ENCODE results near the gene ARHGAP15.

Gene ARHGAP15

DNA sequence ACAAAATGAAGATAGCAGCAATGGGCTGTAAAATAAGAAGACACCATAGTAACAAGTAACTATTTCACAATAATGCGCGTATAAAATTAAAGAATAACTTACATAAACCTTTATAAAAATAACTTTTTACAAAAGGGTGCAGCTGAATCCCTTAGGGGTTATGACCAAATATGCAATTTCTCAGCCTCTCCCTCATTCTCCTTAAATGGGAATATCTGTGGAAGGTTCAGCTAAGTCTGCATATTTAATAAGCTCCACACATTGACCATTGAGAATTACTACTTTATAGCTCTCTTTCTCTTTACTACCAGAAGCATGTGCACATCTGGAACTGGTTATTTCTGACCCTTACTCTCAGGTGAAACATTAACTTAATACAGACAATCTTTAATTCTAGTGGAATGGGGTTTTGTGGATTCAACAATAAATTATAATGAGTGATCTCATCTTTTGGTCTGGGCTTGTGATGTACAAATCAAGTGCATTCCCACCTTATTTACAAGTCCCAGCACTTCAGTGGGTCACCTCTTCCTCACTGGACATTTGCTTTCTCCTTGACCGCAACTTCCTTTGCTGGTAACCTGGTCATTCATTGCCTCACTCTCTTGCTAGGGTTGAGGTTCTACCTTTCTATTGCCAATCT is 15.7 kb downstream of the ARHGAP15 start:
- DNase-seq (ENCODE audit: low spot score): no peak

GRCh38 chr2:143146366-143146765 is 17.1 kb downstream of the ARHGAP15 start:
- no peak for DNase-seq (ENCODE audit: low spot score)

- no peak for DNase-seq (ENCODE audit: low spot score)
These were observed 17.8 kb downstream of the ARHGAP15 start for GRCh38 chr2:143146815-143147530.

DNA sequence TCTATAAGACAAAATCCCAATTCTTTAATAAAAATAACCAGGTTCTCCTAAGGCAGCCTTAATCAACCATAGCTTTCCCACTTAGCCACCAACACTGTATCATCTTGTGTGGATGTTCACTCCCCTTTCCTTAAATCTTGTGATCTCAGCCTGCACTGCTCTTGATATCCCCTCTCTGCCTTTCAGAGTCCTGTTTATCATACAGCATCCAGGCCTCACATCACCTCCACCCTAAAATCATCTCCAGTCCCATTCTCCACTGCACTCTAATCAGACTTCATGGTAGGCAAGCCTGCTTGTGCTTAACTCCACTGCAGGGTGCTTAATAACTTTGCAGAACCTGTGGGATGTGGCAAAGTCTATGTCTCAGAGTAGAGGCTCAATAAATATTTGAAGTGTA is 18.8 kb downstream of the ARHGAP15 start:
- DNase-seq (ENCODE audit: low spot score): no peak

DNA sequence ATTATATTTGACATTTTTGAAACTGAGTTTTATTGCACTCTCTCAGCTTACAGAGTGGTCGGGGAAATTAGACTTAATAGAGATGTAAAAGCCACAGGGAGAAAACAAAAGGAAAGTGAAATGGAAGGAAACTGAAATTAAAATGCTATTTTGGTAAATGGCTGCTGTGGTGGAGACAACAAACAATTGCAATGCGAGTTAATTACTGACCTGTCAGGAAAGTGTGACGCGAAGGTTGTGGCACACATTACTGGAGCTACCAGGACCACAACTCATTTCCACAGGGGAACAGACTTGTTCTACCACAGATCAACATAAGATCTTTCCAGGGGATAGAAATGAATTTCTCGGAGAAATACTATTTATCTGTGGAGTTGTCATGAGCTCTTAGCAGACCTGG is 19.5 kb downstream of the ARHGAP15 start:
- no peak for DNase-seq (ENCODE audit: low spot score)

DNA sequence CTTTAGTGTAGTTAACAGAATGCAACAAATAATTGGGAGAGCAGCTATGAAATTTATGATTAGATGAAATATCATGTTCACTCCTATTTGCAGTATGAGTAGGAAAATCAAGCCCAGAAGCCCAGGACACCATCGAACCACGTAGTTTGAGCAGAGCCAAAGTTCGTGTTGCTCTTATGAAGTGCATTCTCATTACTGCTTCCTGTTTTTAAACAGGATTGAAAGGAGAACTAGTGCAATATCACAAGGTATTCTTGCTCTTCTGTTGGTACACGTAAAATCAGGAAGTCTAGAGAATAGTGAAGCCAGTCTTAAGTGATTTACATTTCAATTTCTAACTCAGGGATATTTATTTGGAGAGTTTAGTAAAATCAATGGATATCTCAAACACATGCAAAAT is 21.1 kb downstream of the ARHGAP15 start:
- DNase-seq (ENCODE audit: low spot score): no peak

DNA sequence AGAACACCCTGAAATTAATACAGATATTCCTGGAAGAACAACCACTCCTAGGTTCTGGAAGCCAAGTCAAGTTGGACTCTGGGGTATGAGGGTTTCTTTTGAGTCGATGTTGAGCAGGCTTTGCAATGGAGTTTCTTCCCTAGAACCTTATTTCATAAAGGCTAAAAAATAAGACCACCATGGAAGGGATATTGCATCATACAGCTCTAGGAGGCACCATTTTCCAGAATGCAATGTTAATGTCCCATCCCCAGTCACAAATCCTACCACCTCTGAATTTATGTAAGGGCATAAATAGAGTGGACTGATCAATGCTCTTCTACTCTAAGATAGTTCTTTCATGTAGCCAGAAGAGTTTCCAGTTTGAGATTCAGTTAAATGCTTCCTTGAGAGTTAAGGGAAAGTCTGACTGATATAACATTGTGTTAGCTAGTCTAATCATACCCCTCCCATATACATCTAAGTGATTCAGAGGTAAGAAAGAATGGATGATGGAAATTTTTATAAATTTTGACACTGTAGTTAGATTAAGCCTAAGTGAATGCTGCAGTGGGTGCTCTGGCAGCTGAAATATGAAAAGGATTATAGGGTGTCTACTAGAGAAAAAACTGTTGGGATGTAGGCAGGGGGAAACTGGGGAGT is 22.0 kb downstream of the ARHGAP15 start:
- DNase-seq (ENCODE audit: low spot score): no peak

DNA sequence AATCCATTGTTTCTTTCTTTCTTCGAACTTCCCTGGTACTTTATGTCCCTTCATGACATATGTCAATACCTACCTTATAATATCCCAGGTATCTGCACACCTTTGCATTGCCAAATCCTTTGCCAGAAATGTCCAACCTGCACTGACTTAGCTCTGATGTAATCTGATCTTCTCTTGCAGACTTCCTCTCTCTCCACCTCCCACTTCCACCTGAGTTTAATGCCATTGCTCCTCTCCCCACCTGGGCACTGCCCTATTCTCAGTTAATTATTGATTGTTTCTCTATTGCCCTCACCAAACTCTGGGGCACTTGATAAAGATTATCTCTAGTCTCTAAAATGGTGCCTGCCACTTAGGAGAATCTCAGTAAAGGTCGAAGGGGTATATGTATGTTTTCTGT is 23.0 kb downstream of the ARHGAP15 start:
- DNase-seq (ENCODE audit: low spot score): no peak

DNA sequence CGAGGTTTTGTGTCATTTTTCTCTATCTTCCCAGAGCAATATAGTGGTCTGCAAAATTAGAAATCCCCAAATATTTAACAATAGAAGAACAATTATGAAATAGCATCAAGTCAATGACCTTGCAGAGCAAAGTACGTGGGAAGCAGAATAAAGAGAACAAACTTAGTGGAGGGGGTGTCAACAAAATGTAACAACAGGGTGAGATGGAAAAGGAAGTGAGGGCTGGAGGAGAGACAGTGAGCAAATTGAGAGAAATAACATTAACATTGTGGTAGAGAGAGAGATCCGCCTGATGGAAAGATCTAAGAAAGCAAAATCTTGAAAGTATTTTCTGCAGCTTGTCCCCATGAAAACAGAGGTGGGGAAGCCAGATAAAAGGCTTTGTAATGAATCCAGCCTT is 23.4 kb downstream of the ARHGAP15 start:
- no peak for DNase-seq (ENCODE audit: low spot score)

DNA sequence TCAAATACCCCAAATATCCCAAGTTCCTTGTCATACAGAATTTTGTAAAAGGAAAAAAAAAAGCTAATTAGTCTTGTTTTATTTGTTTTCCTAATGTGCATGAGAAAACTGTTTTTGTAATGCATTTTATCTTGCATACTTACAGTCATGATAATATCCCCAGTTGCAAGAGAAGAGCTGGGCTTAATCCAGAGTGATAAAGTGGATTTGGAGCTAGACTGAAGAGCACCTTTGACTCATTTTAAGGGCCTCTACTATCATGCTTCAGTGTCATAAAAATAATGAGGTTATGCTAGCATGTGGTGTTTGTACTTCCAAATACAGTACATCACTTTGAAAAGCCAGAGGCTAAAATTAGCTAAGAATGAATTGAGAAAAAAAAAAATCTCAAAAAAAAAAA is 26.4 kb downstream of the ARHGAP15 start:
- DNase-seq (ENCODE audit: low spot score): no peak

DNA sequence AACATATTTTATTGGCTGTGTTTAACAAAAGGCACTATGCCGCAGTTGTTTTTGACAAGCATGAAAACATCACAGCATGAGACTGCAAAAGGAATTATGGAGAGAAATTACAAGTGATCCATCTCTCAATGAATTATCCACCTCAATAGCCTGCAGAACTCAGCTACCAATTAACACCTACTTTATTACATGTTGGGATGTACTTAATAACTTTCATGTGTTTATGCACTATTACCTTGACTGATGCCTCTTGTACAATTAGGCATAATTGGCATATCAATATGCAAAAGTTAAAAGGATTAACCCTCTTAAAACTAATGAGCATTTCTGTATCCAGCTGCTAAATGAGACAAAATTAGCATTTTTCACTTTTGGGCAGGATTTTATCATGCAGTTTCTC is 27.8 kb downstream of the ARHGAP15 start:
- DNase-seq (ENCODE audit: low spot score): no peak

DNA sequence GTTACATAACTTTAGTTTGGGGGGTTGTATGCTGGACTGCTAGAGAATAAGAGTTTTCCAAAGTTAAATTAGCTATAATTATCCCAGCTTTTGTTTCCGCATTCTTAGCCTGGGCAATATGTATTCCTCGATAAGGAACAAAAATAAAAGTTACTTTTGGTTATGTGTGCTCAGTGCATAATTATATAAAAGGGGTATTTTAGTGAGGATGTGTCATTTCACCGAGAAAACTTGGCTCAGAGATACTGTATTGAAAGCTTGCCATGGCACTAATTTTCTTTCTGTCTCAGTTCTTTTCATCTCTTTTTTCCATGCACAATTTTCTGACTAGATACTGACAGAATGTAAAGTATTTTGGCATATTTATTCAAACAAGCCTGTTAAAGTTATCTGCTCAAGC is 28.2 kb downstream of the ARHGAP15 start:
- no peak for DNase-seq (ENCODE audit: low spot score)

DNA sequence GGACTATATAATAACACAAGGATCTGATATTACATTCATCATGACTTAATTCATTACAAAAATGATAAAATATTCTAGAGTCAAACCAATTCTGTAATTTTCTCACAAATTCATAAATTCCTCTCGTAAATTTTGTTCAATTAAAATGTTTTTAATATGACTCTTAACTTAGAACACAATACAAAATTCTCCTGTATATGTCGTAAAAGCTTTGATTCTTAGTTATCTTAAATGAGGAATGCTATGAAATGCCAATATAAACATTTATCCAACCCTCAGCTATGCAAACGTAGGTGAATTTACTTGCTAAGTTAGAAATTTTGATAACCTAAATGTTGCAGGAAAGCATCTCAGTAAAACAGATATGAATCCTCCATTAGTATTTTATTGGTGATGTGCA is 28.9 kb downstream of the ARHGAP15 start:
- no peak for DNase-seq (ENCODE audit: low spot score)

- DNase-seq (ENCODE audit: low spot score): no peak
These were observed 29.6 kb downstream of the ARHGAP15 start for GRCh38 chr2:143158551-143159485.

GRCh38 chr2:143159486-143159840 is 30.2 kb downstream of the ARHGAP15 start:
- no peak for DNase-seq (ENCODE audit: low spot score)

DNA sequence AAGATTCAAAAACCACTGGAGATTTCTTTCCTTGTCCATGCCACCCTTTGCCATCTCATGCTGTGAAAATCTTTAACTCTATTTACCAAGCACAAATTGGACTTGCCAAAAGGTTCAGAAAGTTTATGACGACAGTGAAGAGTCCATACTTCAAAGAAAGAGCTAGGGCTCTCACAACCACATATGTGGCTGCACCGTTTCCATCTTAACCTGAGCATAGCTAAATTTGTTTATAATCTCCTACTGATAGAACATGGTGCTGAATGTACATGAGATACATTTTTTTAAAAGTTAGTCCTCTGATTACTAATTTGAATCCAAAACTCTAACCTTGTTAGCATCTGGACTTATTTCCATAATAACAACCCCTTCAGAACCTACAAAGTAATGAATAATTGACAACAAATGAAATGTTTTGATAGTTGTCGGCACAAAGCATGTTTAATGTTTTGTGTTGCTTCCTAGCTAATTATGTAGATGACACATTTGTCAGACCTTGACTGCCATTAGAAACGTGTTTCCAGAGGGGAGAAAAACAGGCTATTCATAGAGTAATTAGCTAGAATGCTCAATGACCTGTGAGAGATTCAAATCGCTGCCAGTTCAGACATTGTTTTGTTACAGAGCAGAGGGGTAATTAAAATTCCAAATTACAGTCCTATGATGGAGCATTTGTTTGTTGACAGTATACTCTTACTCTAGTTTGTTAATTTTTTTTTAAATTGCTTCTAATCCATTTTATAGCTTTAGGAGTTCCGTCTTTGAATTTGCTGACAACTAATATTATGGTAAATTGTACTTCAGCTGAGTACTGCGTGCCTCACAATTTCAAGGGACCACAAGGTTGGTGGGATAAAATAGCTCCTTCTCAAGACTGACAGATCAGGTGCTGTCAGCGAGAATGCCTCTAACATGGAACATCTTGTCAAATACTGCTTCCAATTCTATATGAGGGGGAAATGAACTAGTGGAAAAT is 31.8 kb downstream of the ARHGAP15 start:
- DNase-seq (ENCODE audit: low spot score): no peak

GRCh38 chr2:143162123-143162837 is 33.1 kb downstream of the ARHGAP15 start:
- peak; percentile 10 for DNase-seq (ENCODE audit: low spot score)

DNA sequence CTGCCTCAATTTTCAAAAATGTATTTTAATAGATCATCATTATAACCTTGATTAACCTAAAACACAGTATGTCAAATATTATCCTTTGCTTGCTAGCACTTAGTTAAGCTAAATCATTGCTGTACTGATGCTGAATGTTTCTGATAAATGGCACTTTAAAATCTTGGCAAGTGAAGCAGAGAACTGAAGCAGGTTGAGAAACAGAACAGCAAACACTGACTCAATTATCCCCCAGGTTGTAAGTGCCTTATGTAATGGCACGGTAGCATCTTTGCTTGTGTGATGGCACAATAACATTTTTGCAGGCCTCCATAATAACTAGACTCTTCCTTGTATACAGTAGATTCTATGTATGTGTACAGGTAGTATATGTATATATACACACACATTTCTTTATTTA is 33.8 kb downstream of the ARHGAP15 start:
- DNase-seq (ENCODE audit: low spot score): no peak

- no peak for DNase-seq (ENCODE audit: low spot score)
These were observed 34.3 kb downstream of the ARHGAP15 start for GRCh38 chr2:143163499-143163898.

- no peak for DNase-seq (ENCODE audit: low spot score)
These were observed 36.1 kb downstream of the ARHGAP15 start for GRCh38 chr2:143165291-143165690.

DNA sequence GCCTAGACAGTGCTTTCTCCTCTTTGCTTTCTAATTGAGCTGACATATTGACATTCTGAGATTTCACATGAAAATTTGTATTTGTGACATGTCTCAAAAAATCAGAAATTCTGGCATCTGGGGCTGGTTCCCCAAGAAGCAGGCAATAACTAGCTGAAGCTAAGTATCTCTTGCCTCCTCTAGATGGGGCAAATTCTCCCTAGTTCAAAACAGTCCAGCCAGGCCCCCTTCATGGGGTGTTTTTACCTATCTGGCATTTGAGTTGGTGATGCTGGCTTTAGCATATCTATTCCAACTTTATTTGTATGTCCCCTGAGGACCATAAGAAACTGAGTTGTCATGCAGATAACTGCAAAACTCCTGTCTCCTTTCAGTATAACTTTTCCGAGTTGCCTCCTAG is 39.9 kb downstream of the ARHGAP15 start:
- no peak for DNase-seq (ENCODE audit: low spot score)
